Vagina (tissue), 2 donors: ENCODE measurements around the gene TSPAN12. TPM values are rescaled to one million over a fixed set of nuclear protein-coding genes. Genes with fewer than 3 reads are reported as not detected.
"Not testable (repeated sequence)": the region's sequence is repeated elsewhere in the genome, so short reads cannot be mapped to it uniquely, and the experiment has no call there.

ENCODE experiments used
- DNase-seq, 2 donors: peaks; one replicate each; pipeline ENCODE4 v3.0.0-alpha.2; 2017; ENCODE audit errors: extremely low spot score in 2 of 2
- H3K27ac ChIP-seq: fragments of 200-600 bp; sonication (generic); one replicate; pipeline ENCODE4 v1.5.1; 2019
- H3K27me3 ChIP-seq: fragments of 200-600 bp; sonication (generic); one replicate; pipeline ENCODE4 v1.5.1; 2019
- H3K36me3 ChIP-seq, 2 donors: fragments of 200-600 bp; sonication (generic); one replicate each; pipeline ENCODE4 v1.5.1; 2017 to 2019
- H3K4me1 ChIP-seq: fragments of 200-600 bp; sonication (generic); one replicate; pipeline ENCODE4 v1.5.1; 2019
- H3K4me3 ChIP-seq, 2 donors: fragments of 200-600 bp; sonication (generic); 1 replicate in 1 of 2; 2 replicates in 1 of 2; pipeline ENCODE4 v1.5.1; 2016 to 2019
- H3K9me3 ChIP-seq: fragments of 200-600 bp; sonication (generic); one replicate; pipeline ENCODE4 v1.5.1; 2019
- CTCF ChIP-seq, 3 experiments: fragments of 450-650 bp in 2 of 3; fragments of 200-600 bp in 1 of 3; sonication (generic) in 1 of 3; IDR thresholded peaks; one replicate each; pipeline ENCODE4 v1.5.1; 2017 to 2019; ENCODE audit warnings: antibody characterized with exemption in 3 of 3, mild to moderate bottlenecking in 2 of 3, moderate library complexity in 2 of 3
- POLR2A ChIP-seq, 2 donors: fragments of 450-650 bp; IDR thresholded peaks; one replicate each; pipeline ENCODE4 v1.6.1; 2017; ENCODE audit warnings: antibody characterized with exemption in 2 of 2, mild to moderate bottlenecking in 2 of 2, moderate library complexity in 2 of 2
- POLR2AphosphoS5 ChIP-seq, 2 donors: sonication (generic); formaldehyde crosslinking; IDR thresholded peaks; one replicate each; pipeline ENCODE4 v1.9.0; 2017; ENCODE audit warnings: antibody characterized with exemption in 2 of 2, mild to moderate bottlenecking in 2 of 2, low read depth in 1 of 2; ENCODE audit not compliant: insufficient read depth in 1 of 2
- intact Hi-C: fragments of 100-400 bp; cut with DNase I; formaldehyde crosslinking; loops from one replicate; pipeline ENCODE4 v1.15.1; 2023
- total RNA-seq: library from RNA; depleted of rRNA; stranded (reverse); fragments of >200 nt; gene quantifications from one replicate; pipeline ENCODE4 v1.2.3, GENCODE V29; 2016

TSPAN12 gene
- total RNA-seq, 1 donor from 2014 or later, result 9.6 TPM

- Histone ChIP-seq H3K27me3 (no peaks in the 10 kb centered on the region), H3K4me1 (no peaks in the 10 kb centered on the region), H3K36me3 (no peaks in the 10 kb centered on the region), H3K9me3 (no peaks in the 10 kb centered on the region), H3K4me3 (no peak overlapping the region), H3K27ac (no peak overlapping the region)
- TF ChIP-seq POLR2AphosphoS5 (IDR thresholded peaks at IDR 0.05; ENCODE audit: insufficient read depth in 1 of 2, low read depth in 1 of 2) (no peak), CTCF (IDR thresholded peaks at IDR 0.05) (no peak), POLR2A (IDR thresholded peaks at IDR 0.05) (no peak)
- intact Hi-C loops, result no loop called here
- DNase-seq, result no peak
These were observed 77.0 kb downstream of the TSPAN12 start for GRCh38 chr7:120780938-120781337.

- H3K27ac ChIP-seq, H3K9me3 ChIP-seq, H3K27me3 ChIP-seq, H3K4me3 ChIP-seq, DNase-seq, H3K4me1 ChIP-seq, H3K36me3 ChIP-seq, intact Hi-C loops: not testable (repeated sequence)
These were observed 77.5 kb downstream of the TSPAN12 start for GRCh38 chr7:120780451-120780850.

GRCh38 chr7:120779078-120779477, 78.9 kb downstream of the TSPAN12 start:
- H3K4me3 ChIP-seq, H3K9me3 ChIP-seq, DNase-seq, H3K27ac ChIP-seq, H3K4me1 ChIP-seq, H3K27me3 ChIP-seq, intact Hi-C loops, H3K36me3 ChIP-seq: not testable (repeated sequence)

GRCh38 chr7:120775755-120776154, 82.2 kb downstream of the TSPAN12 start:
- TF ChIP-seq CTCF (IDR thresholded peaks at IDR 0.05), result no peak
- H3K4me1 ChIP-seq, result no peaks in the 10 kb centered on the region
- no peak overlapping the region for H3K4me3 ChIP-seq
- no peaks in the 10 kb centered on the region for H3K27me3 ChIP-seq
- H3K9me3 ChIP-seq, result no peaks in the 10 kb centered on the region
- no peak overlapping the region for H3K27ac ChIP-seq
- intact Hi-C loops, result no loop called here
- H3K36me3 ChIP-seq, result no peaks in the 10 kb centered on the region
- no peak for DNase-seq

GRCh38 chr7:120774481-120774880, 83.5 kb downstream of the TSPAN12 start:
- TF ChIP-seq POLR2AphosphoS5 (IDR thresholded peaks at IDR 0.05; ENCODE audit: insufficient read depth in 1 of 2, low read depth in 1 of 2) (no peak), CTCF (IDR thresholded peaks at IDR 0.05) (no peak)
- no peak overlapping the region for H3K4me3 ChIP-seq
- no peaks in the 10 kb centered on the region for H3K4me1 ChIP-seq
- H3K27ac ChIP-seq, result no peak overlapping the region
- intact Hi-C loops, result no loop called here
- DNase-seq, result no peak
- H3K9me3 ChIP-seq, result no peaks in the 10 kb centered on the region
- no peaks in the 10 kb centered on the region for H3K27me3 ChIP-seq
- no peaks in the 10 kb centered on the region for H3K36me3 ChIP-seq

GRCh38 chr7:120770206-120770605, 87.7 kb downstream of the TSPAN12 start:
- Histone ChIP-seq H3K4me1 (no peaks in the 10 kb centered on the region), H3K4me3 (no peak overlapping the region), H3K9me3 (no peaks in the 10 kb centered on the region), H3K27me3 (no peaks in the 10 kb centered on the region), H3K27ac (no peak overlapping the region), H3K36me3 (no peaks in the 10 kb centered on the region)
- intact Hi-C loops, result no loop called here
- DNase-seq, result no peak
- TF ChIP-seq POLR2AphosphoS5 (IDR thresholded peaks at IDR 0.05; ENCODE audit: insufficient read depth in 1 of 2, low read depth in 1 of 2), result no peak
- no peak for TF ChIP-seq CTCF (IDR thresholded peaks at IDR 0.05)
